T follicular helper cell (primary cell): ENCODE results near the gene C5orf15.
"Not testable (repeated sequence)": the region's sequence is repeated elsewhere in the genome, so short reads cannot be mapped to it uniquely, and the experiment has no call there.

Experiments
- DNase-seq: peaks from one replicate; pipeline ENCODE4 v3.0.0-alpha.2; 2020; ENCODE audit warnings: low read depth

C5orf15 gene

DNA sequence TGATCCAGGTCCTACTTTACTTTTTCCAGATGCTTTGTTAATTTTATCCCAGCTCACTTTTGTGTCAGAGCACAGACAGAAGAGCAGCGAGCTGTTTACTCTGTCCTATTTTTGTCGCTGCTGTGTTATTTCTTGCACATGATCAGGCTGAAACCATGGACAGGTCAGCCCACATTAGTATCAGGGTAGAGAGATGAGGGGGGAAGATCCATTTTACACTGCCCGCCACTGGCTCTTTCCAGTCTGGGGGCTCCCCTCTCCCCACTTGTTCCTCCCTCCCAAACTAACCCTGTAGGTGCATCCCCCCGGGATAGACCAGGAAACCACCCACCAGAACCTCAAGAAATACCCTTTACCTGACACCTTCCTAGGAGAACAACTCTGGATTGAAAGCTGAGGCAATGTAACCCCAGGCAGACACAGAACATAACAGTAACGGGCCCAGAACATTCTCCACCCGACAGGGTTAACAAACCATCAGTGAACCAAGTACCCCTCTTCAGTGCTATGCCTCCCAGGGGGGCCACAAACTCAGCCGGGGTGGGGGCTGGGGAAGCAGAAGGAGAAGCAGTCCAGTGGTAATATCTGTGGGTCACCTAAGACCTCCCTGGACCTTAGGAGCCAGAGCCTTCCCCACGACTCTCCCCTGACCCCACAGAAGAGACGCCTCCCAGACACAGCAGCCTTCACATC, 26.0 kb upstream of the C5orf15 start:
- no peak for DNase-seq

DNA sequence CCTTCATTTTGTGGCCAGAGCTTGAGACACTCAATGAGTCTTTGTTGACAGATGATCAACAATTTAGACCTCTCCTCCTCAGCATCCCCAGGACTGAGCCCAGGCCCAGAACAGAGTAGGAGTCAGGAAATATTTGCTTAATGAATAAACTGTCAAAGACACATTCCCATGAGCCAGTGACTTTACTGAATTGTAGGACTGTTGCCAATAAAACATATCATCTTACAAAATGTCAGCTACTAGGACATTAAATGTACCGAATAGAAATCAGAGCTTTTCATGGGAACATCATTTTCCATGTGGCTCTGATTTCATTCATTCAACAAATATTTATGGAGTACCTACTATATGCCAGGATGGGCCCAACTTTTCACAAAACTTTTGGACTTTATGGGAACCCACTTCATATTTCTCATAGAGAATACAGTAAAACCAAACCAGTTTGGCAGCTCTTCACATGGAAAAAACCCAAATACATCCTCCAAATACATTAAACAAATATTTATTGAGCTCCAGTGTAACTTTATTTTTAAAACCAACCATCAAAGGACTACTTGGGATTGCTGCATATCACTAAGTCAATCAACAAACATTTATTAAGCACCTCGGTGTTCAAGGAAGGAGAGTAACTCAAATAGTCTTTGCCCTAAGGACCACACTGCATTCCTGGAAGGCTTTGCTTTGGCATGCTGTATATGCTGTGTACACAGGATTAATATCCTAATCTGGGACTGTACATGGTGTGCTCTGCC, 24.9 kb upstream of the C5orf15 start:
- DNase-seq: no peak

GRCh38 chr5:133992429-133993155, 24.2 kb upstream of the C5orf15 start:
- DNase-seq: no peak

DNA sequence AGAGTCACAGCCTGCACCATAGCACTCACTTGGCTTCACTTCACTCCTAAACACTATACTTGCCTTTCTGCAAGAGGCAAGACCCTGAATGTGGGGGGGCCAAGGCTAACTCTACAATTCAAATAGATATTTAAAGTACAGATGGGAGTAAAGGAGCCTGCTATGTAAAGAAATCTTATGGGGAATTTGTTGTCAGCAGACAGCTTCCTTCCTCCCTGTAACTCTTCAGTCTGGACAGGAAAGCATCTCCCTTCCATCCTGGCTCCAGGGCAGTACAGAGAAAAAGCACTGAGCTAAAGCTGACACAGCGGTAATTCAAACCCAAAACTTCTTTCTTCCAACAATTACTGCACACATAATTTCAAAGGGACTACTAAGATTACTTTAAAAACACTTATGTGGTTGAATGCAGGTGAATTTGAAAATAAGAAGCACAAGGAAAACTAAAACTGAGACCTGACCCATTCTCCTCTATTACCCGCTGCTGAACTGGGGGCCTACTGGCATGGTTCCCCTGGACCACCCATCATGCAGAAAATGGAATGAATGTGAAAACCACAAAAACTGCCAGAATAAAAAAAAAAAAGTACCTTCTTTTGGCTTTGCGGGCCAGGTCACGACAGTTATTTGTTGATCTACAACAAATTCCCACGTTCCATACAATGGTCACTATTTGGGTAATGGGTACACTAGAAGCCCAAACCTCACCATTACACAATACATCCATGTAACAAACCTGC, 22.9 kb upstream of the C5orf15 start:
- no peak for DNase-seq

GRCh38 chr5:133990396-133990795, 22.0 kb upstream of the C5orf15 start:
- DNase-seq: no peak

DNA sequence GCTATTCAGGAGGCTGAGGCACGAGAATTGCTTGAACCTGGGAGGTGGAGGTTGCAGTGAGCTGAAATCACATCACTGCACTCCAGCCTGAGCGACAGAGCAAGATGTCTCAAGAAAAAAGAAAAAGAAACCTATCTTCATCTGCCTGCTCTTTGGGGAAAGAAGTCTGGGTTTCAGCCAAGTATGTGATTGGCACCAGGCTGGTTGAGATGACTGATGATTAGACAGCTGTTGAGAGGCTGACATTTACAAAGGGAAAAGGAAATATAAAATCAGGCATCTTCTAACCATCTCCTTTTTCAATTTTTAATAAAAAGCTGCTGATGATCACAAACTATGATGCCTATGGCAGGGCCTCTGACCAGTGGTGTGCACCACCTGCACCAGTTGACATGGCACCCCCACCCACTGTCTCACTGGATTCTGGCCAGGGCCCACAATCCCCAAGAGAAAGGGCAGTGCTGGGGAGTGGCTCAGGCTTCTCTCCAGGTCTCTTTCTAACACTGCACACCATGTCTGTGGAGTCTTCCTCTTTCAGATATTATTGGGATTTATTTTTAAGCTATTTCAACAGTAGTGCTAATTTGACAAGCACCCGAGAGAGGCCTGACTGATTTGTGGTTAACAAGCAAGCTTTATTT, 17.2 kb upstream of the C5orf15 start:
- no peak for DNase-seq

DNA sequence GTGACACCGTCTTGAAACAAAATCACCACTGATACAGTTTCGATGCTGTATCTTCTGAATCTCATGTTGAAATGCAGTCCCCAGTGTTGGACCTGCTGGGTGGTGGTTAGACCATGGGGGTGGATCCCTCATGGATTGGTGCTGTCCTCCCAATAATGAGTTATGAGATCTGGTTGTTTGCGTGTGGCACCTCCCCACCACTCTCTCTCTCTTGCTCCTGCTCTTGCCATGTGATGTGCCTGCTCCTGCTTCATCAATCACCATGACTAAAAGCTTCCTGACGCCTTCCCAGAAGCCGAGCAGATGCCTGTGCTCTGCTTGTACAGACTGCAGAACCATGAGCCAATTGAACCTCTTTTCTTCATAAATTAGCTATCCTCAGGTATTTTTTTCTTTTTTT, 15.2 kb upstream of the C5orf15 start:
- DNase-seq: no peak

DNA sequence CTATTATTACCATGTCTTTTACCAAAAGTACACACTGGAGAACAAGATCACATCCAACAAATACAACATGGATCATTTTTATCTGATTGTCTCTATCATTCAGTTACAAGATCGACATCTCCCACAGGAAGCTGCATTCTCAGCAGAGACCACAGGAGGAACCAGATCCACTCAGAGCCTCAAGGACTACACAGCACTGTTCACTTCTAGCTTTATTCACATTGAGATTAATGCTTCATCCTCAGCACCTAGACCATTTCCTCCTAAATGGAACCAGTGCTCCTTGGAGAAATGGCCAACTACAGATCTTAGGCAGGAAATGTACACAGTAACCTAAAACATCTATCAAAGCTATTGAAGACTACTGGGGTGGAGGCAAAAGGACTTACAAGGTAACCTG, 13.3 kb upstream of the C5orf15 start:
- no peak for DNase-seq

GRCh38 chr5:133980652-133981051, 12.2 kb upstream of the C5orf15 start:
- no peak for DNase-seq

GRCh38 chr5:133978943-133979342, 10.5 kb upstream of the C5orf15 start:
- DNase-seq: no peak

DNA sequence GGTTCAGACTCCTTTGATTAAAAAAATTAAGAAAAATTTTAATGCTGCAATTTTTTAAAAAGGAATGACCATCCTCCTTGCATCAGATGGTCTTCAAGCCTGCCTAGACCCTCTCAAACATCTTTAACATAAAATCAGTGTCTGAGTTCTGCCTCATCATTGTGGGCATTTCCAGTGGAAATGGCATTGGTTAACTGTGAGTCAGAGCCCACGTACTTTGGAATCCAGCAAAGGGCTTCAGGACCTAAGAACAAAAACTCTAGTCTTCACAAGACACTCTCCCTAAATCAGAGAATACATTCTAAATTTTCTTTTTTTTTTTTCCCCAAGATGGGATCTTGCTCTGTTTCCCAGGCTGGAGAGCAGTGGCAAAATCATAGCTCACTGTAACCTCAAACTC, 9.4 kb upstream of the C5orf15 start:
- DNase-seq: no peak

DNA sequence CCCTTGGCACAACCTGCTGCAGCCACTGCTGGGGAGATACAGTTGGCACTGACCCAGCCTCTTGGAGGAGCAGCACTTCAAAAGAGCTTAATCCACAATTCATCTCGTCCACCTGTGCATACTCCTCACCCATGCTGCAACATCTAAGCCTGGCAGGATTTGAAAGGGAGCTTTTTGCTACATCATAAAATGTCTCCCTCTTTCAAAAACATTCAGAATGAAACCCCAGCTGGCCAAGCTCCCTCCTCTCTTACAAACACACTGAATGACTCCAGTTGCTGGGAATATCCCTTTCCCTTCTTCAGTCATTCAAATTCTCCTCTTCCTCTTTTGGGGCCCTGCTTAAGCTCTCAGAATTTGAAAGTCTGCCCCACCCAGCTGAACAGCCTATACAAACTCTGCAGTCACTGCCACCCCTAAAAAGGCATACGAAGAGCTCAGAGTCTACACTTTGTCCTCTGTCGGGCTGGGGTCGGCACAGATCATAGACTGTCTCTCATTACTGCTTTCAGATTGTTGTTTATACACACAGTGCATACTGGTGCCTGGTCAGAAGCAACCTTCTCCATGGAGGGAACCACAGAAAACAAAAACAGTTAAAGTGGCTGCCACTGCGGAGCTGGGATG, 8.8 kb upstream of the C5orf15 start:
- no peak for DNase-seq

DNA sequence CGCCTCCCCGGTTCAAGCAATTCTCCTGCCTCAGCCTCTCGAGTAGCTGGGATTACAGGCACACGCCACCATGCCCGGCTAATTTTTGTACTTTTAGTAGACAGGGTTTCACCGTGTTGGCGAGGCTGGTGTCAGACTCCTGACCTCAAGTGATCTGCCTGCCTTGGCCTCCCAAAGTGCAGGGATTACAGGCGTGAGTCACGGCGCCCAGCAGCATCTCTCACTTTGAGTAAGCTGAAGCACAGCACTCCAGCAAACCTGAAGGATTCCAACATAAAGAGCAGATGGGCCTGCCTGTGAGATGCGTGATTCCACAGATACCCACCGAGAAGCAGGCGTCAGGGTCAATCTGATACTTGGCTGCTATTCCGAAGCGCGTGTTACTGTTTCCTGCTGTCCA, 7.1 kb upstream of the C5orf15 start:
- not testable (repeated sequence) for DNase-seq

- DNase-seq: no peak
Measured at GRCh38 chr5:133974142-133974541, 5.7 kb upstream of the C5orf15 start.

DNA sequence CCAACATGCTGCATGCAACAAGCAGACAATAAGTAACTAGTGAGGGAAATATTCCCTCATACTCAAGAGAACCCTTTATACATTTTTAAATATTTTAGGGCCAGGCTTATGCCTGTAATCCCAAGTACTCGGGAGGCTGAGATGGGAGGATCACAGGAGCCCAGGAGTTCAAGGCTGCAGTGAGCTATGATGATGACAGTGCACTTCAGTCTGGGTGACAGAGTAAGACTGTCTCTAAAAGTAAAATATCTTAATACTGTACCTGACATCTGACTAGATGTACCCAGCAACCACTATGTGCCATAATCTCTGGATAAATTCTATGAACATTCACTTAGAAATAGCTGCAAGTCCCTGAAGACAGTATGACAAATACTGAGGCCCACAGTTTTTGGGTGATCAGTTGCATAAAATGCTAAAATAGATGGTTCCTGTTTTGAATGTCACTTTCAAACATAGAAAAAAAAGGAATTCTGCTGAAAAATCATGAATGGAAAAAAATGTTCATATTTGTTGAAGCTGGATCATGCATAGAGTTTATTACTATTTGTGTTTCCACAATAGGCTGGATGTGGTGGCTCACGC, 2.0 kb upstream of the C5orf15 start:
- DNase-seq: no peak

DNA sequence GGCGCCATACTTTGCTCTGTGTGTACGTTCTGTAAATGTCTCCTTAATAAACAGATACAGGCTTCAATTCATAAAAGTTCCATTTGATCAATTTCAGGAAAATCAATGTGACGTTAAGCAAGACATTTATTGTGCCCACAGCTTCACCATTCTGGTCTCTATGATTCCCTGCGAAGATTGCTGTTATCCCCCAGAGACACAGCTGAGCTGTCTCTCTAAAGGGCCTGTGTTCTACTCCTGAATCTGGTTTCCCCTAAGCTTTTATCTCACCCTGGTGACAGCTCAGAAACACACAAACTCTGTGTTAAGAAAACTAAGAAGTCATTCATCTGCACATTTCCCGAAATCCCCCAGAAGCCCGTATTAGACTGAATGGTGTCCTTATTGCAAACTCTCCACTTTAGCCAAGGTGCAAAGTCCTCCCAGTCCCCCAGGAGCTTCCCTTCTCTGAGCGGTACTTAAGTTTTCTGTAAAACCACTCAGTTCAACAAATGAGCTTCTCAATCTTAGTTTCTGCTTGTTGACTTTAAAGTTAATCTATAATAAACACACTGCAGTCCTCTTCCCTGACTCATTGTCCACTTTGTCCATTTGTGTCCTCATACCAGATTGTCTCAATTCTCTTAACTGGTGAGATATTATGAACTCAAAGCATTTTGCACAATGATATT, 1.4 kb upstream of the C5orf15 start:
- DNase-seq: no peak

DNA sequence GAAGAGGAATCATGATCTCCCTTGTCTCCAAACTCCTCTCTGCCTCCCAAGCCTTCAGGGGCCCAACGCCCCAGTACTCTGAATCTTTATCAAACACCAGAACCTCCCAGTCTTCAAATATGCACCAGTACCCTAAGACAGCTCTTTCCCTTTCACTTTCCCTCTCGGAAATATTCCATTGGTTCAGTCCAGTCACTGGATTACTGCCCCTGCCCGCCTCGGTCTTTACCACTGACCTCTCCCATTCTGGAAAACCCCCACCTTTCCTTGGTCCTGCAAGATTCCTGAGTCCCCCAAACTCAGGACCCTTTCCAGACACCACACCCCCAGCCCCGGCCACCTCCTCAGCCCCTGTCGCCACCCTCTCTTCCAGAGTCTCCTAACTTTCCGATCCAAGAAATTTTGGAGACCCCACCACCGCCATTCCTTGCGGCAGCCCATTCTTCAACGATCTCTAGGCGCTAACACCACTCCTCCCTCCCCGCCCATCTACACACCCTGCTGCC, 674 bp downstream of the C5orf15 start:
- DNase-seq: peak; percentile 4

DNA sequence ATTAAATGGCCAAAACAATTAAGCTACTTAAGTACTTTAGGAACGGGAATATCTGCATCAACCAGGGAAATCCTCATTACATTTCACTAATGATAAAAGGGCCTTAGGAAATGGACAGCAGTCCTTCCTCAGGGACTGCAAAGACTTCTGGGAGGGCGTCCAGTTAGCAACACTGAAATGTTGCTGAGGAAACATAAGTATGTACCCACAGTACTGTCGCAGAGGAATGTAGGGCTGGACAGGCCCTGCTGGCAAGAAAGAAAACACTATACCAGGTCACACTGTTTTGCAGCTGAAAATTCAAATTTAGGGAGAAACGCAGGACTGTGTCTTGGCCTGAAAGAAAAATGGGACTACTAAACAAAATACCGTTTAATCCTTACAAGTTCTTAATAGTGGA, 1.3 kb downstream of the C5orf15 start:
- no peak for DNase-seq

DNA sequence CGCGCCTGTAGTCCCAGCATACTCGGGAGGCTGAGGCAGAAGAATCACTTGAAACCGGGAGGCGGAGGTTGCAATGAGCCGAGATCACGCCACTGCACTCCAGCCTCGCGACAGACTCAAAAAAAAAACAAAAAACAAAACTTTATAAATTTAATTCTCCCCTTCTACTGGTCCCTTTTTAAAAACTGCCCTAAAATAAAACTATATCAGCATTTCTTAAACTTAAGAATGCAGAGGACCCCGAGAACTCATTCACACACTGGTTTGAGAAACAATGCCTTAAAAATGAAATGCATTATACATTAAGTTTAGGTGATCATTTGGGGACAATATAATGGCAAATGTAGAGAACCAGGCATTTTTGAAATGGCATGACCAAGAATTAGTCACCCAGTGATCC, 2.3 kb downstream of the C5orf15 start:
- no peak for DNase-seq

DNA sequence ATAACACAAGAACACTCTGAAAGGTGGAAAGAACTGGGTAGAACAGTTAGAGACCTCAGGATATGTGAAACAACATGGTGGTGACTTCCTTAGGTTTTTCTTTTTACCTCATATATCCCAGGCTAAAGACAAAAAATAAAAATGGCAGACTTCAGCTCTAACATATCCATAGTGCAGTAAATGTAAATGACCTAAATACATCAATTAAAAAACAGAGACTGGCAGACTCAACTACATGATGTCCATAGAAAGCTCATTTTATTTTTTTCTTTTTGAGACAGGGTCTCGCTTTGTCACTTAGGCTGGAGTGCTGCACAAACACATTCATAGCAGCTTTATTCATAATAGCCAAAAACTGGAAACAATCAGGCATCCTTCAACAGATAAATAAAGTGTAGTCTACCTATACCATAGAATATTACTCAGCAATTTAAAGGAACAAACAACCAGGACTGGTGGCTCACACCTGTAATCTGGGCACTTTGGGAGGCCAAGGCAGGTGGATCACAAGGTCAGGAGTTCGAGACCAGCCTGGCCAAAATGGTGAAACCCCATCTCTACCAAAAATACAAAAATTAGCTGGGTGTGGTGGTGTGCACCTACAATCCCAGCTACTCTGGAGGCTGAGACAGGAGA, 4.8 kb downstream of the C5orf15 start:
- DNase-seq: no peak
